HG02798 (cell line): ENCODE data around the gene COL4A2.
A peak's percentile ranks its signal among the peaks of the same experiment; 100 is the strongest.

Source experiments
- ATAC-seq: cut with Tn5 transposase; IDR thresholded peaks from one replicate; pipeline ENCODE4 v1.9.1; 2021; ENCODE audit warnings: mild to moderate bottlenecking; ENCODE audit not compliant: unreplicated experiment, poor library complexity

Gene COL4A2

GRCh38 chr13:110271313-110271712, 35.8 kb upstream of the COL4A2 start:
- ATAC-seq = no peak

GRCh38 chr13:110272227-110272626, 34.9 kb upstream of the COL4A2 start:
- ATAC-seq = no peak

- ATAC-seq = no peak
Measured at GRCh38 chr13:110272651-110273050, 34.4 kb upstream of the COL4A2 start.

DNA sequence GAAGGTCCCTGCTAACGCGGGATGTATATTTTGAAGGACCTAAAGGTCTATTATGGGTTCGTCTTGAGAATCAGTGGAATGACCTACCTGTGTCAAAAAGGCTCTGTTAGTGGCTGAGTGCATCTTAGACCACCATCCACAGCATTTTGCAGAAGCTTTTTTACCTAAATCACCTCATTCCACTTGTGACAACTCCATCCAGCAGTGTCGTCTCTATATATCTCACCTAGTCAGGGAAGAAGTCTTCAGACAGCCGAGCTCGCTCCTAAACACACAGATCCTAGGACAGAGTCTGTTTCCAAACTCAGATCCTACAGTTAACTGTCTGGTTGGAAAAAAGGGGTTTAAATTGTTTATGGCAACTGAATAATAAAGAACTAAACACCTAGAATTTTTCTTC, 33.8 kb upstream of the COL4A2 start:
- no peak for ATAC-seq

DNA sequence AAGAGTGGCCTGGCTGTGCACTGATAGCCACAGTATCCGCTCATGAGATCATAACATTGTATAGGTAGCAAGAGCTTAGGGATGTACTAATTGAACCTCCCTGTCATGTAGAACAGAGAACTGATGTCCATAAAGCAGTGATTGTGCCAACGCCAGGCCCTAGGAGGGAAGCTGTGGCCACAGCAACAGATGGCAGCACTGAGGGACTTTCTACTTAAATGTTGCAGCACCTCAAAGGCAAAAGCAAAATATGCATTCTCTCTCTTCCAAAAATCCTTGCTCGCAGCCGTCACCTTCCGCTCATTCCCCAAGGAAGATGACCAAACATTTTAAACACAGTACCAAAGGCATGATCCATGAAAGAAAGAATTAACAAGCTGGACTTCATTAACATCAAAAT, 32.4 kb upstream of the COL4A2 start:
- ATAC-seq = no peak

DNA sequence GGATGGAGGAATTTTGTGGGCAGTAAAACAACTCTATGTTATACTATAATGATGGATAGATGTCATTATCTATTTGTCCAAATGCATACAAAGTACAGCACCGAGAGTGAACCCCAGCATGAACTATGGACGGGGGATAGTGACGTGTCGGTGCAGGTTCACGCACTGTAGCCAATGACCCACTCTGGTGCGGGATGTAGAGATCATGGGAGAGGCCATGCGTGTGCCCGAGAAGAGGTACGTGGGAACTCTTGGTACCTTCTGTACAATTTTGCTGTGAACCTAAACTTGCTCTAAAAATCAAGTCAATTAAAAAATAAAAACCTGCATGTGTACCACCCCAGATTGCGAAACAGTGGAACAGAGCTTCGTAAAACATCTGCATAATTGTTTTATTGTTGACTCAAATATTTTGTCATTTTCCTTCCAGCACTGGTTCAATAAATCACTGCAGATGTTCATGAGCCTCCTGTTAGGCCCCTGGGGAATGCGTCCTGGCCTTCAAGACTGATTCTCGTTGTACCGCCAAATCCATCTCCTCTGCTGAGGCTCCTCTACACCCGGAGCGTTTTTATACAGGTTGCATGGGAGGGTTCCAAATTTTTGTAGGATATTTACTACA, 31.0 kb upstream of the COL4A2 start:
- ATAC-seq = no peak

GRCh38 chr13:110276553-110276950, 30.5 kb upstream of the COL4A2 start:
- ATAC-seq = no peak

DNA sequence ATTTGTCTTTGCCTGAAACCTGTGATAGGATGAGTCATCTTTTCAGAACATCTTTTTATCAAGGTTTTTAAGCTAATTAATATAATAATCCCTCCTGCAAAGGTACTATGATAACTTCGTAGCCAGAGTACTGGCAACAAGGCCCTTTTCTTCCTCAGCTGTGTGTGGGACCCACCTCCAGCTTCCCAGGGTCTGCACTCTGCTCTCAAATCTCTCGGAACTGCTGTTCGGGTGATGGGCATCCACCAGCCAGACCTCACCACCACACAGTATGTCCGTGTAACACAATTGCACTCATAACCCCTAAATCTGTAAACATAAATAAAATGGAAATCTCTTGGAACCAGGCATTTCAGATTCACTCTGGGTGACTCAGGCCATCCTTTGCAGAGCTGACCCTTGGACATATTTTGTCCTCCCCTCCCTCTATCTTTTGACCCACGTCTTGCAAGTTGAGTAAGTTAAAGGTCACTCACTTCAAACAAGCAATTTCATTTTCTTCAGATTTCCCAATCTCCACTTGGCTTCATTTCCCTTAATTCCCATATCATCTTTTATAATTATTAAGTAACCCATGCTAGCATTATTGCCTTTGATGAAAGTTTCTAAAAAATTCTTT, 29.6 kb upstream of the COL4A2 start:
- ATAC-seq = no peak

DNA sequence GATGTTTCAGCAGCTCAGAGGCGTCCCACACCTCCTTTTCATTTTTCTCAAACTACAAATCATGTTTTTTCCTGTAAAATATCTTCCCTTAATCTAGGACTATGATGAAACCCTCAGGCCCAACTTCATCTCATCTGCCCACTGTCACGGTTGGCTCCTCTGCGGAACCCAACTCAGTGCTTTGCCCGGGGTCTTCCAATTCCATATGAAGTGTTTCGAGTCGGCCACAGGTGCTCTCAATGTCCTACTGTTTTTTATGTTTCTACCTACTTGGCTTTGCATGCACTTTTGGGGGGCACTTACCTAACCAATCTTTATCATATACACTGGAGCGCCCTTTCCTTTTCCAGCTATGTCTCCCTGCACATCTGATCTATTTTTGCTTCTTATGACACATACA, 28.2 kb upstream of the COL4A2 start:
- no peak for ATAC-seq

DNA sequence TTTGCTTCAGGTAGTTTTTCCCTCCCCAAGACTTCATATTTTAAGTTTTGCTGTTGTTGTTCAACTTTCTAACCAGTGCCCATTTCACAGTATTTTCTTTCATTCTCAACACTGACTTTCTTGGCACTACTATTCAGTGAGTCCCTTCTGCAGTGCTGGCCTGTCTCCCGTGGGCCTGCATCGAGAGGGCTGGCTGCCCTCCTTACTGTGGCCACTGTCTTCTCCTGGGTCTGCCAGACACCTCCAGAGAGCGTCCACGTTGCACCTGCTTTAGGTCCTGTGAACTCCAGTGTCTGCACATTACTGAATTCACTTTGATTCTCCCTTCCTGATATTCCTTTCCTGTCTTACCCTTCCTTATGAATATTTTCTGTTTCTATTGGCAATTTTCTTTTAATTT, 27.4 kb upstream of the COL4A2 start:
- ATAC-seq = no peak

GRCh38 chr13:110280231-110280813, 26.8 kb upstream of the COL4A2 start:
- ATAC-seq = peak; percentile 32

- ATAC-seq = no peak
Measured at GRCh38 chr13:110280985-110281688, 25.9 kb upstream of the COL4A2 start.

DNA sequence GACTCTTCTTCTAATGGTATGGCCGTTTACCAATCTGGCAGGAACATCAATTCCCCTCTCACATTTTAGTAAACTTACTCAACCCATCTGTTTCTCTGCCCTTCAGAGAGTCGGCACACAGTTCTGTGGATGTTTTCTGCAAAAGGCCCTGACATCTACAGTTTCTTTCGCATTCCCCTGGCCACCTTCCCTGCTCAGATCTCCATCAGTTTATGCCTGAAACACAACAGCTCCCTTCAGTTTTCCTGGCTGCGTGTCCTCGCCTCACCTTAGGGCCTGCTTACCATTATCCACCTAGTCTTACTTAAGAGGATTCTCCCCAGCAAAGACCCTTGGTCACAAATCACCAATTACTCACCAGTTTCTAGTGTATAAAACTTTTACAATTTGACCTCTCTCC, 25.3 kb upstream of the COL4A2 start:
- ATAC-seq = no peak

- ATAC-seq = no peak
Measured at GRCh38 chr13:110282316-110282841, 24.7 kb upstream of the COL4A2 start.

- no peak for ATAC-seq
Measured at GRCh38 chr13:110283736-110284517, 23.2 kb upstream of the COL4A2 start.

DNA sequence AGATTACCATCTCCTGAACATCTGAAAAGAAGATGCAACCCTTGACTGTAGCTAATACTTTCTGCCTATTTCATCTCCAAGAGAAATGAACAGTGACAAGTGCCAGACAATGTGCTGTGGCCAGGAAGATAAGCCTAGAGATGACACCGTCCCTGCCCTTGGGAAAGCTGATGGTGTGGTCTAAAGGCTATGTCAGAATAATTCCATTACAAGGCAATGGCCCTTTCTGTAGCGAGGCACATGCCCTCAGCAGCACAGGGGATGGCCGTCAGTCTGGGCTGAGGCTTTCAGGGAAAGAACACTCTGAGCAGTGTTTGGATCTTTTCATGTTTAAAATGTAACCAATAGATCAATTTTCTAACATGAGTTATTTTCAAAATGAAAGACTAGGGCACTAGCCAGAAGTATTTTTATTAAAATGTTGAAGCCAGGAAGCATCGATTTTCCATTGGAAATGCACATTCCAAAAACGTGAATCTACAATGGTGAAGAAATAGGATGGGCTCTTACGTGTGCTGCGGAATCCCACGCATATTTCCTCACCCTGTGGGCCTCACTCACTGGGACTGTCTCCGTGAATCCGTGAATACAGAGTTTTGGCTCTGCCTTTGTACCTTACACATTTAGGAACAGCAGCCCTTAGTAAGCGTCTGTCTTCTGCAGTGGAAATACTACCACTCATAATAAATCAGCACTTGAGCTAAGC, 22.2 kb upstream of the COL4A2 start:
- no peak for ATAC-seq

- ATAC-seq = no peak
Measured at GRCh38 chr13:110285991-110286832, 20.9 kb upstream of the COL4A2 start.

DNA sequence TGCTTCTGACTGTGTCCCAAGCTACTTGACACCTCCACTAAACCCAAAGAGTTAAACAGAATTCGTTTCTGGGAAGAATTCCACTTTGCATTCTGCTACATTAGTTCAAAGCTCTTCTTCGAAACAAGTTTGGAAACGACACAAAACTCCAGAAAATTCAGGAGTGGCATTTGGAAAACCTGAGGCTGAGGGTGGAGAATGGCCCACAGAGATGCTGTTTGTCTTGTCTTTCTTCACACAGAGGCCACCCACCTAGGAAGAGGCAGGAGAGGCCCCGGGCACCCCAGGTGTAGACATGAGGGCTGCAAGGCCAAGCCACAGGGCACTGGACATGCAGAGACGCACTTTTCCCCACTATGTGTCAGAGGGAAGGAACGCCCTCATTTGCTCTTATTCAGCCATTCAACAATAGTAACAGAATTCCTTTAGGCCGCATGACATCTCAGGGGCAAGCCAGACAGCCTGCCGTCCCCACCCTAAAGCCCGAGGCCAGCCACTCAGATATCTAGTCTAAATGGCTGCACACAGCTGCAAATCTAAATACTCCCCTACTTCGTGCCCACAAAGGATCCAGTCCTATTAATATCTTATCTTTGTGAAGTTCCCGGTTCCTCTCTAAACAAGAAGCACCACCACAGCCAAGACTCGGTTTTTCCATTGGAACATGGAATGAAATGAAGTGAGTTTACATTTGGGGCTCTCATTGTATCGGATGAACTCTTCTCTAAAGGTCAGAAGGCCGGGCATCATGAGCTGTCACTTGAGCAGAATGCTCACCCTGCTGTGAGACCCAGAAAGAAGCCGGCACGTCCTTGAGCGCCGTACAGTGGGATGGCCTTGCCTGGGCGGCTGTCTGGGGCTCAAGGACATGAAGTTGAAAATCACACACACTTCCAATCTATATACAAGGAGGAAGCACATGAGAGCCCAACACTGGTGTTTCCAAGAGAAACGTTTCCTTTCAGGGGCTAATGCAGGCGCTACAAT, 20.0 kb upstream of the COL4A2 start:
- ATAC-seq = no peak
